Vagina (tissue), 2 donors: ENCODE measurements around the gene TMEM219.

Experiments
- CTCF ChIP-seq, 3 experiments: fragments of 450-650 bp in 2 of 3; fragments of 200-600 bp in 1 of 3; sonication (generic) in 1 of 3; IDR thresholded peaks; one replicate each; pipeline ENCODE4 v1.5.1; 2017 to 2019; ENCODE audit warnings: antibody characterized with exemption in 3 of 3, mild to moderate bottlenecking in 2 of 3, moderate library complexity in 2 of 3
- POLR2A ChIP-seq, 2 donors: fragments of 450-650 bp; IDR thresholded peaks; one replicate each; pipeline ENCODE4 v1.6.1; 2017; ENCODE audit warnings: antibody characterized with exemption in 2 of 2, mild to moderate bottlenecking in 2 of 2, moderate library complexity in 2 of 2
- POLR2AphosphoS5 ChIP-seq, 2 donors: sonication (generic); formaldehyde crosslinking; IDR thresholded peaks; one replicate each; pipeline ENCODE4 v1.9.0; 2017; ENCODE audit warnings: antibody characterized with exemption in 2 of 2, mild to moderate bottlenecking in 2 of 2, low read depth in 1 of 2; ENCODE audit not compliant: insufficient read depth in 1 of 2

DNA sequence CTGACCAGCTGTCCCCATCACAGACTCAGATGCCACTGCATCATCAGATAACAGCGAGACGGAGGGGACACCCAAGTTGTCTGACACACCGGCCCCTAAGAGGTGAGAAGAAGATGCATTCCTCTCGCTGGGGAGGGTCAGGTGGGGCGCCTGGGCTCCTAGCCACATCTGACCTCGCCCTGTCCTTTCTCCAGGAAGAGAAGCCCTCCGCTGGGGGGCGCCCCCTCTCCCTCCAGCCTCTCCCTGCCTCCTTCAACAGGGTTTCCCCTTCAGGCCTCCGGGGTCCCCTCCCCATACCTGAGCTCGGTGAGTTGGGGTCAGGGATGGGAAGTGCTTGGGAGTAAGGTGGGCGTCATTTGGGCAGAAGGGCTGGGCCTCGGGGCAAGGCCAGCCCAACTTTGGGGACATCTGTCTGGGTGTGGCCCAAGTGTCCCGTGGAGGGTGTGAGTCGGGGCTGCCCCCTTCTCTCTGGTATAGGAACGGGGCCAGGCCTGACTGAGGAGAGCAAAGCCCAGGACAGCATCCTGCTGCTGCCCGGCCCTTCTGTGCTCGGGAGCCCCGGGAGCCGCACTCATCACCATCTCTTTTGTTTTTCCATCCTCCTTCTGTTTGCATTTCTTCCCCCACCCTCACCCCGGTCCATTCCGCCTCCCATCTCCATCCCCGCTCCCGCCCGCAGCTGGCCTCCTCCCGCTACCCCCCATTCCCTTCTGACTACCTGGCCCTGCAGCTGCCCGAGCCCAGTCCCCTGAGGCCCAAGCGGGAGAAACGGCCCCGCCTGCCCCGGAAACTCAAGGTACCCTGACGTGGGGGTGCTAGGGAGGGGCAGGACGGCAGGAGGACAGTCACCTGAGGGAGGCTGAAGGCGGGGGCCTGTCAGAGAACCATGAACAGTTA lies 39.1 kb downstream of the TMEM219 start:
- TF ChIP-seq CTCF (IDR thresholded peaks at IDR 0.05) (no peak), POLR2AphosphoS5 (IDR thresholded peaks at IDR 0.05; ENCODE audit: insufficient read depth in 1 of 2, low read depth in 1 of 2) (no peak), POLR2A (IDR thresholded peaks at IDR 0.05) (no peak)
